Activated CD8-positive, alpha-beta memory T cell treated with anti-CD3 and anti-CD28 coated beads, Interleukin-2, amount 50 U/mL, for 48 hours (primary cell): ENCODE data around the gene KLHL30.

Experiments
- DNase-seq: peaks from one replicate; pipeline ENCODE4 v3.0.0-alpha.2; 2020

KLHL30 gene

DNA sequence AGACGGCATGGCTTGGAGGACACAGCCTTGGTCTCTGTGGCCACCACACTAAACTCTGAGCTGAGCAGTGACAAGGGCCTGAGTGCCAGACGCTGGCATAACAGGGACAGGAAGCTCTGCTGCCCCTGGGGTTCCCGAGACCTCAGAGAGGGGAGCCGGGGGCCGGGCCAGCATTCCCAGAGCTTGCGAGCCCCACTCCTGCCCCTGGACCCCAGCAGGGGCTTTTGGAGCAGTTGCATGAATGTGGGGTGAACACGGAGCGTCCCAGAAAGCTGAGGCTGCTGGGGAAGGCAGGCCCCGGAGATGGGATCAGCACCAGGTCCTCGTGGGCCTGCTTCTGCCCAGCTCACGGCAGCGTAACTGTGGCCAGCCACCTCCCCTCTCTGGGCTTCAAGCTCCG is 12.7 kb downstream of the KLHL30 start:
- no peak for DNase-seq

- DNase-seq = no peak
Observed at GRCh38 chr2:238151628-238152235, 13.3 kb downstream of the KLHL30 start.

GRCh38 chr2:238152771-238153688 is 14.6 kb downstream of the KLHL30 start:
- no peak for DNase-seq

- DNase-seq = no peak
Observed at GRCh38 chr2:238154570-238154969, 16.1 kb downstream of the KLHL30 start.

- no peak for DNase-seq
Observed at GRCh38 chr2:238155051-238155760, 16.7 kb downstream of the KLHL30 start.

DNA sequence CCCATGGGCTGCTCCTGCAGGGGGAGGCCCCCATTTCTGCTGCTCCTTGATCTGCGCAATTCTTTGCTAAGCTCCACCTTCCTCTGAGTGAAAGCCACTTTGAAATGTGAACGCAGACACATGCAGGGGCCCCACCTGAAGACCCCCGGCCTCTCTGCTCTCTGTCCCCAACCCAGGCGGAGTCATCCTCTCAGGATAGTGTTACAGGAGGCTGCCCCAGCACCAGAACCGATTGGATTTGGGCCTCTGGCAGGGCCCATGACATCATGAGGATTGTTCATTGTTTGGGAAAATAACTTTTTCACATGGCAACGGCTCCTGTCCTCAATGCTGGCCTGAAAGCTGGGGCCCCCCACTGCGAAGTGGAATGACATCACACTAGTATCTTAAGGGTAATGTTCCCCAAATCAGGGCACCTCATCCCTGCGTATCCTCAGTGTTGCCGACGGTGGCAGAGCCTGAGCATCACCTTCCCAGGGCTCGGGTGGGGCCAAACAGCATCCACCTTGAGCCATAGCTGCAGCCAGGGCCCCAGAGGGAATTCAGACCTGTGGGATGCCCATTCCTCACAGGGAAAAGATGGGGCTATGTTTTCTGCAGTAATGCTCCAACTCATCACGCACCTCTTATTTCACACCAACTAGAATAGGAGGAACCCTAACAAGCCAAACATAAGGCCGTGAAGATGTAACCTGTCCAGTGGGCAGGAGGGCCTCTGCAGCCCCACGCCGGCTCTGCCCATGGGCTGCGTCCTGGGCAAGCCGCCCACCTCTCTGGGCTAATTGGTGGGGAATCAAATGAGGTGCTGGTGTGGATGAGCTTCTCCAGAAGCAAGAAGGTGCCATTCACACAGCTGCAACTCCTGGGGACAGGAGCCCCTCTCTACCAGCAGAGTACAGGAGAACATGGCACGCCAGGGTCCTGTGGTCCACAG is 17.6 kb downstream of the KLHL30 start:
- DNase-seq = no peak

DNA sequence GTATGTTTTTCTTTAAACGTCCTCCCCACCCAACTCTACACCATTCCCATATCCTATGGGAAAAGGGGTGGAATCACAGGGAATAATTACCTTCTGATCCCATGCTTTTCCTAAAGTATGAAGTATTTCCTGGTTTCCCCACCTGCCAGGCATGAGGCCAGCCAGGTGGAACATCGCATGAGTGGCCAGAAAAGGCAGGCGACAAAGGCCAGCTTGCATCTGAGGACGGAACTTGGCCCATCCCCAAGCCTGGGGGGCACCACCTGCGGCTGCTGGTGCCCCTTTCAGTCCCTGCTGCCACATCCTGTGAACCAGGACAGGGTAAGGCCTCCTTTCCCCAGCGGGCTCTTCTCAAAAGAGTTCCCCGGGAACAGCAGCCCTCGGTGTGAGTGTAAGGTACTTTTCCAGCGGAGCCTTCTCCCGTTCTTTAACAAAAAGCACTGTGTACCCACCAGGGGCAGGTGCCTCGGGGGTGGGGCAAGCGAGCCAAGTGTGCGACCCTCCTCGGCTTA is 19.1 kb downstream of the KLHL30 start:
- no peak for DNase-seq

GRCh38 chr2:238158018-238158508 is 19.6 kb downstream of the KLHL30 start:
- DNase-seq = no peak

GRCh38 chr2:238158509-238159070 is 20.1 kb downstream of the KLHL30 start, which contains the start of gene ERFE:
TSS of gene ERFE (plus strand) at chr2:238158970. CDS start at chr2:238159008, 38 bp downstream.
- peak; percentile 83 for DNase-seq

DNA sequence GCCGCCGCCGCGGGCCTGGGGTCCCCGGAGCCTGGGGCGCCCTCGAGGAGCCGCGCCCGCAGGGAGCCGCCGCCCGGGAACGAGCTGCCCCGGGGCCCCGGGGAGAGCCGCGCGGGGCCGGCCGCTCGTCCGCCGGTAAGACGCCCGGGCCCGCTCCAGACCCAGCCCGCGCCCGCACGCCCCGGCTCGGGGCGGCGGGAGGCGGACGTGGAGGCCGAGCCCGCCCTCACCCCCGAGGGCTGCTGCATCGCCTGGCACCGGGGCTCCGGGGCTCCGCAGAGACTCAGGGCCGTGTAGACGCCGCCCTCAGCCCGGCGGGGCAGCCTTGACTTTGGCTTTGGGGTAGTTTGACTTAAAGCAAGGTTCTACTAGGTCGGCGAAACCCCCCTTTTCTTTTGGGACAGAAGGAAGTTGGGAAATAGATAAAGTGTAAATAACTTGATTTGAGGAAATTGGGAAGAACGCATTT is 20.6 kb downstream of the KLHL30 start:
- DNase-seq = peak; percentile 67

DNA sequence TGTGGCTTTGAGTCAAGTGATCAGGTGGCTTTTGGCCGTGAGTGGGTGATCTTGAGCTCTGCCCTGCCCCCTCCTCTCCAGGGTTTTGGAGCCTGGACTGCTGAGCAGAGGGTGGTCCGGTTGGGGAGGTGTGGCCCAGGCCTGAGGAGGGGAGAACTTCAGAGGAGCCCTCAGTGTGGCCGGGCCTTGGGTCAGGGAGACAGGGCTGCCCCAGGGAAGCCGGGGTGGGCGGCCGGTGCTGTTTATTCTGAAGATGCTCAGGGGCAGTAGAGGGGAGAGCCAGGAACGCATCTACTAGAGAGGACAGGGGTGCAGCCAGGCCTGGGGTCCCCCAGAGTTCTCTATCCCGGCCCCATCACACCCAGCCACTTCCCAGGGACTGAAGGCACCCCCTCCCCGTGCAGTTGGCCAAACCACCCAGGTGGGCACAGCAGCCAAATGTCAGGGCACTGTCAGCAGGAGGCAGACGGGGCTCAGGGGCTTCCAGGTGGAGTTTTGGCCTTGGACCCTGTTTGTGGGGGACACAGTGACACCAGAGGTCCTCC is 21.3 kb downstream of the KLHL30 start:
- no peak for DNase-seq

- no peak for DNase-seq
Observed at GRCh38 chr2:238160206-238161129, 22.0 kb downstream of the KLHL30 start.

DNA sequence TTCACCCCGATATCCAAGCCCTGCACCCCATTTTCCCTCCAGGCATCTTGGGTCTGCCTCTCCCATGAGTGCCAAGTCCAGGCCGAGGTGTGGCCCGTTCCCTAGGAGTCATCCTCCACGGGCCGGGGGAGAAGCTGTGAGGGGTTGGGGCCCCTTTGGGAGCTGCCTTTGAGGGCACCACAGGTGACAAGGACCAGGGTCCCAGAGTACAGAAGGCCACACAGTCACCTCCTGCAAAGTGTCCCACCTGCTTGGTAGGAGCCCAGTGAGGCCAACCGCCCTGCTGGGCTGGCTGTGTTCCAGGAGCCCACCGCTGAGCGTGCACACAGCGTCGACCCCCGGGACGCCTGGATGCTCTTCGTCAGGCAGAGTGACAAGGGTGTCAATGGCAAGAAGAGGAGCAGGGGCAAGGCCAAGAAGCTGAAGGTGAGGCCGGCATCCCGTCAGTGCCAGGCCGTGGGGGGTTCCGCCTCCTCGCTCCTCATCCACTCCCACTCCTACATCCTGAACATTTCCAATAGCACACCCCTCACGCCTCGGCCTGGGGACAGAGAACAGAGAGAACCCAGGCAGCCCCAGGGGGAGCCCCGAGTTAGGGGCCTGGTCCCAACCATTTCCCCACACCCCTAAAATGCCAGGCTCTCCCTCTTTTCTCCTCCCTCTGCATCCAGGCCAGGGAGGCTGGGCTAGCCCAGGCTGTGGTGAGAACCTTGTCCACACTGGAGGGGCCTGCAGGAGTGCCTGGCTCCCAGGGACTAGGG is 23.0 kb downstream of the KLHL30 start:
- DNase-seq = no peak

- no peak for DNase-seq
Observed at GRCh38 chr2:238162251-238162845, 23.9 kb downstream of the KLHL30 start.

- DNase-seq = no peak
Observed at GRCh38 chr2:238162846-238163441, 24.5 kb downstream of the KLHL30 start.

- no peak for DNase-seq
Observed at GRCh38 chr2:238163481-238164198, 25.2 kb downstream of the KLHL30 start.

GRCh38 chr2:238164906-238165287 is 26.4 kb downstream of the KLHL30 start:
- DNase-seq = no peak
